GM10248 (cell line): Measurements from ENCODE around the gene SLC13A1.
"Not testable (repeated sequence)": the region's sequence is repeated elsewhere in the genome, so short reads cannot be mapped to it uniquely, and the experiment has no call there.

Source experiments
- CTCF ChIA-PET: fragments of 300-600 bp; sonication (Branson Sonifier 250); formaldehyde crosslinking; extraction: SDS; loops from one replicate; lab custom pipeline; 2021; ENCODE audit warnings: antibody characterized with exemption; lab: Yijun Ruan, JAX
- POLR2A ChIA-PET: fragments of 350-650 bp; sonication (Branson Sonifier 250); formaldehyde crosslinking; extraction: SDS; loops from one replicate; lab custom pipeline; 2020; ENCODE audit warnings: antibody characterized with exemption; lab: Yijun Ruan, JAX
- DNase-seq: peaks from one replicate; pipeline ENCODE4 v3.0.0; 2012; ENCODE audit errors: extremely low spot score
- CTCF ChIP-seq: IDR thresholded peaks from 2 replicates; pipeline ENCODE4 v1.5.1; 2012; ENCODE audit warnings: mild to moderate bottlenecking, low read depth; ENCODE audit errors: extremely low read depth, missing control alignments, control extremely low read depth

The SLC13A1 gene

GRCh38 chr7:123230603-123231002 is 30.8 kb upstream of the SLC13A1 start:
- TF ChIP-seq CTCF: no peak
- DNase-seq: no peak
- ChIA-PET CTCF (interaction anchor here (1.0 to 1.5 kb wide), 3 partner anchors 21 to 66 kb away, joined by 3 read pairs; no protein-coding TSS in a partner anchor), POLR2A (no interaction called here)

GRCh38 chr7:123230147-123230546 is 30.4 kb upstream of the SLC13A1 start:
- POLR2A ChIA-PET: no interaction called here
- DNase-seq: no peak
- TF ChIP-seq CTCF: no peak
- CTCF ChIA-PET: interaction anchor here (1.0 to 1.5 kb wide), 2 partner anchors 21 to 67 kb away, joined by 3 read pairs; no protein-coding TSS in a partner anchor

GRCh38 chr7:123229426-123229825 is 29.7 kb upstream of the SLC13A1 start:
- ChIA-PET POLR2A (no interaction called here), CTCF (interaction anchor here (1.5 kb wide), 1 partner anchor 67 kb away, joined by 3 read pairs; no protein-coding TSS in a partner anchor)
- no peak for TF ChIP-seq CTCF
- no peak for DNase-seq

GRCh38 chr7:123227666-123228065 is 27.9 kb upstream of the SLC13A1 start:
- POLR2A ChIA-PET, DNase-seq, CTCF ChIA-PET: not testable (repeated sequence)

GRCh38 chr7:123220396-123220795 is 20.6 kb upstream of the SLC13A1 start:
- POLR2A ChIA-PET: no interaction called here
- TF ChIP-seq CTCF: no peak
- DNase-seq: no peak
- CTCF ChIA-PET: interaction anchor here (5.5 kb wide), 1 partner anchor 14 kb away, joined by 26 read pairs; no protein-coding TSS in a partner anchor

- DNase-seq: no peak
- ChIA-PET POLR2A (no interaction called here), CTCF (interaction anchor here (3.0 kb wide), 1 partner anchor 12 kb away, joined by 14 read pairs; no protein-coding TSS in a partner anchor)
- TF ChIP-seq CTCF: no peak
These were observed 19.1 kb upstream of the SLC13A1 start for GRCh38 chr7:123218866-123219265.

- no peak for DNase-seq
- CTCF ChIA-PET: interaction anchor here (3.0 kb wide), 1 partner anchor 10 kb away, joined by 14 read pairs; no protein-coding TSS in a partner anchor
- TF ChIP-seq CTCF: no peak
- POLR2A ChIA-PET: no interaction called here
These were observed 17.1 kb upstream of the SLC13A1 start for GRCh38 chr7:123216825-123217224.
